LHCN-M2 (cell line): ENCODE results near the gene ALDH16A1. TPM values are rescaled to one million over a fixed set of nuclear protein-coding genes. Genes with fewer than 3 reads are reported as not detected.

Source experiments
- DNase-seq: peaks from one replicate; pipeline ENCODE4 v3.0.0-alpha.2; 2012; ENCODE audit warnings: low read depth
- total RNA-seq: library from RNA; depleted of rRNA; stranded (reverse); fragments of >200 nt; gene quantifications from 2 replicates; pipeline ENCODE4 v1.2.3, GENCODE V29; 2014

Gene ALDH16A1
- total RNA-seq, 1 experiment from 2014 or later: 34.8 TPM

DNA sequence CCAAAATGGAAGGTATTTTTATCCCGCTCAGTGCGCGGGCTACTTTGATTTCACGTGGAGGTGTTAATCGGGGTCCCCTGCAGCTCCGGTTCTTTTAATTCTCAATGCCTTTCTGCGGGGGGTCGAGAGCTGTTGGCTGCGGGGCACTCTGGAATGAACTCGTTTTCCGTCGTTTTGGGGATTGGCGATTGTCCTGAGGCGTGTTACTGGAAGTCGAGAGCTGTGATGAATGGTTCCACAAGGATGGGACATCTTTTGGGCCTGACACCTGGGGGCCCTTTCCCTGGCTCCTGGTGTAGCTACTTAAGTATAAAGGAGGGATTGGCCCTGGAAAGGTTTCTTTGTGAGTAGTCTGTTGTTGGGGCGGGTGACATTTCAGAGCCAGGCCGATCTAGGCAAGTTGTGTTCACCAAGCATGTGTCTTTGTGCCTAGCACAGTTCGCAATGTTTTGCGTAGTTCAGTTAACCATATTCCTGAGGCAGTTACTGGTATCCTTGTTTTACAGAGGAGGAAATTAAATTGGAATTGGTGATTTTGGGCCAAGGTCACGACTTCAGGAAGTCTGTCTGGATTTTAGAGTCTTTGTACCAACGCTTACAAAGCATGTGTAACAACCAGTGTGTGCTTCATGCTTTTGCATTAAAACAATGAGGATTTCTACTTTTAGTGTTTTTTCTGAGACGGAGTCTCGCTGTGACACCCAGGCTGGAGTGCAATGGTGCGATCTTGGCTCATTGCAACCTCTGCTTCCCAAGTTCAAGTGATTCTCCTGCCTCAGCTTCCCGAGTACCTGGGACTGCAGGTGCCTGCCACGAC lies 35.2 kb downstream of the ALDH16A1 start:
- no peak for DNase-seq

DNA sequence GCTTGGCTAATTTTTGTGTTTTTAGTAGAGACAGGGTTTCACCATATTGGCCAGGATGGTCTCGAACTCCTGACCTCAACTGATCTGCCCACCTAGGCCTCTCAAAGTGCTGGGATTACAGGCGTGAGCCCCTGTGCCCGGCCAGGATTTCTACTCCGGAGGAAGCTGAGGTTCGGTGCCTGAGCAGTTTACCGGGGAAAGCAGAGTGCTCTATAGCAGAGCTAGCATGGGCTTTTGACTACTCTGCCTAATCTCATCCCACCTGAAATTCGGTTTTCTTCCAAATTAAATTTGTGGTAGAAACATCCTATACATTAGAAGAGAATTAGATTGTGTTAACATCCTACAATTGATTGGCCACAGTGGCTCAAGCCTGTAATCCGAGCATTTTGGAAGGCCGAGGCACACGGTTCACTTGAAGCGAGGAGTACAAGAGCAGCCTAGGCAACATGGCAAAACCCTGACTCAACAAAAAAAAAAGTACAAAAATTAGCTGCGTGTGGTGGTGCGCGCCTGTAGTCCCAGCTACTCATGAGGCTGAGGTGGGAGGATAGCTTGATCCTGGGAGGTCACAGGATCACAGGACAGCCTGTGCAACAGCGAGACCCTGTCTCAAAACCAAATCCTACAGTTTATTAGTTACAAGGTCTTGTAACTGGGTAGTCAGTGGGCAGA lies 36.0 kb downstream of the ALDH16A1 start:
- DNase-seq: no peak

DNA sequence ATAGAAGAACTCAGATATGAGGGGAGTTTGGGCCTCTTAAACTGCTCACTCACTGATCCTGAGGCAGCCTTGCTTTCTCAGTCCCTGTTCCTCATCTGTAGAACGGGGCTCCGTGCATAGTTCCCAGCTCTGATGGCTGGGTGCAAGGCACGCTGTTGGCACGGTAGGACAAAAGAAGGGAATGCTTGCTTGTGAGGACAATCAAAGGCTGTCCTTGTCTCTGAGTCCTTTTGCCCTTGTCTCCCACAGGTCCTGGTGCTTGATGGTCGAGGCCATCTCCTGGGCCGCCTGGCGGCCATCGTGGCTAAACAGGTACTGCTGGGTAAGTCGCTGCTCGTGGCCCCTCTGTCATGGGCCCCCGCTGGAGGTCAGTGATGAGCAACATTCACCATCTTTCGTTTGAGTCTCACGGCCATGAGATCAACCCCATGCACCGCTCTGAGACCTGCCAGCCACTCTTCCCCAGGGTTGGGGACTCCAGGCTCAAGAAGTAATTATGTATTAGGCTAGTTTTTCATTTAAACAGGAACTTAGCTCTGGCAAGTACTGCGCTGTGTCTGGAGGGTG lies 36.7 kb downstream of the ALDH16A1 start:
- no peak for DNase-seq

- no peak for DNase-seq
Measured at GRCh38 chr19:49490287-49491029, 37.4 kb downstream of the ALDH16A1 start.

- no peak for DNase-seq
Measured at GRCh38 chr19:49491030-49491803, 38.2 kb downstream of the ALDH16A1 start.

- no peak for DNase-seq
Measured at GRCh38 chr19:49491804-49492572, 39.0 kb downstream of the ALDH16A1 start.

DNA sequence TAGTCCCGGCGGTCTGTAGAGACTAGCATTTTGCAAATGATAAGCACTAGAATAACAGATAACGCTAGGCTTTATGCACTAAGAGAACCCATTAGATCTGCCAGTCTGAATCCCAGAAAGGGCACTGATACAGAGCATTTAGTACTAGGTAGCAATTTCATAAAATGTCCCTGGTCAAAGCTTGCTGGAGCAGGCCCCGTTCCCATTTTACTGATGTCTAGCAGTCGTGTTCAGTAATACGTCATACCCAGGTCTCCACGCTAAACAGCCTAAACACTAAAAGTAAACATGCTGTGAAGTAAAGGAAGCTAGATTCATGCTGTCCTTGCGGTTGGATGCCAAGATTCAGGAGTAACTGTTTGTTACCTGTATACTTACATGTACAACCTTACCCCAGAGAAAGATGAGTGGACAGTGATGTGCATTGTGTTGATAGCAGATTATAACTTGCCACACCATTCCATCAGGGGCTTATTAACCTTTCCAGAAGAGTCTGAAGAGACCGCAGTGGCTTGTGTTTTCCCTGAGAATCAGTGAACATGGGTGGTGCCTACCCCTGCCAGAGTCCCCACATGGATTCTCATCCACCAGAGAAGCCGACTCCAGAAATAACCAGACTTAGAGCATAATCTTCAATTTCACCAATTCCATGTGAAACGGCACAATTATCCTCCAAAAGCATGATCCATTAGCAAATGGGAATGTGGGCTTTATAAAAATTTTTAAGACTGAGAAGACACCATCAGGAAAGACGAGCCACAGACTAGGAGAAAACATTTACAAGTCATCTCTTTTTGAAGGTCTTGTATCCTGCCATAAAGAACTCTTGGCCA lies 39.8 kb downstream of the ALDH16A1 start:
- DNase-seq: no peak

DNA sequence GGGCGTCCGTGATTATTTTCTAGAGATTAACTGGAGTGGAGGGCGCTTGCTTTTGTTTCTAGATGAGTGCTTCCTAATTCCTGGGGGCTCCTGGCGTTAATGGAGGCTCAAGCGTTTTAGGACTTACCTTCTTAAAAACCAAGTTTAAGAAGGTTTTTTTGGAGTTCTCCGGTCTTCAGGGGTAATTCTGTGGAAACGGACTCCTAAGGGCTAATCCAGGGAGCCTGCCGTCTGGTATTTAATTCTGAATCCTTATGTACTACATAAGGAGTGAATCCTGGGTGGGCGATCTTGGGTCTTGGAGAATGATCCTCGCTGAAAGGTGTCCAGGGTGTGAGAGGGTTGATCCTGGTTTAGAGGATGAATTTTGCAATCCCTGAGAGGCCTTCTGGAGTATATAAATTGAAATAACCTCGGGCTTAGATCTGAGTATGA lies 43.6 kb downstream of the ALDH16A1 start:
- no peak for DNase-seq

- DNase-seq: peak; percentile 64
Measured at GRCh38 chr19:49497047-49497788, 44.2 kb downstream of the ALDH16A1 start.

DNA sequence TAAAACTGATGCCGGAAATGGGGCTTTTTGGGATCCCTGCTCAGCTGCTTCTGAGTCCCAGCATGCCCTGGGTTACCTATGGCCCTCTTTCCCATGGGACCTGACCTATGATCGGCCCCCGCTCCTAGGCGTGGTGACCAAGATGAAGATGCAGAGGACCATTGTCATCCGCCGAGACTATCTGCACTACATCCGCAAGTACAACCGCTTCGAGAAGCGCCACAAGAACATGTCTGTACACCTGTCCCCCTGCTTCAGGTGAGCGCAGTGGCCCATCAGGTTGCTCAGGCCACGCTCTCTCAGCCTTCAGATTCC lies 44.7 kb downstream of the ALDH16A1 start:
- no peak for DNase-seq

- no peak for DNase-seq
Measured at GRCh38 chr19:49498475-49498874, 45.5 kb downstream of the ALDH16A1 start.

DNA sequence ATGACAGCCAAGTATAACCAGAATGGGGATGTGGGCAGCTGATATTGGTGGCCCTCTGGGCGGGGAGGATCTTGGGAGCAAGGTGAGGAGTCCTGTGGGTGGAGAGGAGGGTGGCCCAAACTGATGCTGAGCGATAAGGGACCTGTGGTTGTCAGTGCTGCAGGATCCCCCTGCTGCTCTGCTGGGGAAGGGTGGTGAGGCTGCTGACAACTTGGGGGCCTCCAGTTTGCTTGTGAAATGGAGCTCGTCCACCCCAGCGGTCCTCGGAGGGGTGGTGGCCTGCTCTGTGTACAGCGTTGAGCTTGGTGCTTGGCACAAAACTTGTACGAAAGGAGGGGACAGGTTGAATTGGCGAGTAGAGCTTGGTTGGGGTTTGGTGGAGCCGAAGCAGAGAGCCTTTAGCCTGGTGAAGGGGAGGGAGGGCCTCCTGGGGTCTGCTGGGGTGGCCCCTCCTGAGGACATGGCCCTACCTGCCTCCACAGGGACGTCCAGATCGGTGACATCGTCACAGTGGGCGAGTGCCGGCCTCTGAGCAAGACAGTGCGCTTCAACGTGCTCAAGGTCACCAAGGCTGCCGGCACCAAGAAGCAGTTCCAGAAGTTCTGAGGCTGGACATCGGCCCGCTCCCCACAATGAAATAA lies 46.1 kb downstream of the ALDH16A1 start:
- DNase-seq: no peak

DNA sequence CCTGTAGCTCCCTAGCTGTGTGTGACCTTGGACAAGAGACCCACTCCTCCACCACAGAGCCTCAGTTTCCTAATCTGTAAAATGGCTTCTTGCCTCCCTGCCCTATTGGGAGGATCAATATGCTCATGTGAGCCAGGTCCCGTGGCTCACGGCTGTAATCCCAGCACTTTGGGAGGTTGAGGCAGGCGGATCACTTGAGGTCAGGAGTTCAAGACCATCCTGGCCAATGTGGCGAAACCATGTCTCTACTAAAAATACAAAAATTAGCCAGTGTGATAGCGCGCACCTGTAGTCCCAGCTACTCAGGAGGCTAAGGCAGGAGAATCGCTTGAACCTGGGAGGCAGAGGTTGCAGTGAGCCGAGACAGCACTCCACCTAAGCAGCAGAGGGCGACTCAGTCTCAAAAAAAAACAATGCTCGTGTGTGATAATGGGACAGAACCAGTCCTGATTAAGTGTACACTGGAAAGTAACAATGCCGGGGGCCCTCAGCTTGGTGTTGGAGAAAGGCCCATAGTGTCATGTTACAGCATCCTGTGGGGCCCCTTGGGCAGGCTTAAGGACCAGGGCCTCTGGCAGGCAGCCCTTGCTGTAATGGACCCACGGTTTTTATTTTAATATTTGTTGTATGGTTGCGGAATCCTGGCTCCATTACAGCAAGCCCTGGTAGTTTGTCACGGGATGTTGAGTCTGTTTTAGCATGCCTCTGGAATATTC lies 50.0 kb downstream of the ALDH16A1 start:
- DNase-seq: peak; percentile 69

- no peak for DNase-seq
Measured at GRCh38 chr19:49503582-49503962, 50.5 kb downstream of the ALDH16A1 start.

DNA sequence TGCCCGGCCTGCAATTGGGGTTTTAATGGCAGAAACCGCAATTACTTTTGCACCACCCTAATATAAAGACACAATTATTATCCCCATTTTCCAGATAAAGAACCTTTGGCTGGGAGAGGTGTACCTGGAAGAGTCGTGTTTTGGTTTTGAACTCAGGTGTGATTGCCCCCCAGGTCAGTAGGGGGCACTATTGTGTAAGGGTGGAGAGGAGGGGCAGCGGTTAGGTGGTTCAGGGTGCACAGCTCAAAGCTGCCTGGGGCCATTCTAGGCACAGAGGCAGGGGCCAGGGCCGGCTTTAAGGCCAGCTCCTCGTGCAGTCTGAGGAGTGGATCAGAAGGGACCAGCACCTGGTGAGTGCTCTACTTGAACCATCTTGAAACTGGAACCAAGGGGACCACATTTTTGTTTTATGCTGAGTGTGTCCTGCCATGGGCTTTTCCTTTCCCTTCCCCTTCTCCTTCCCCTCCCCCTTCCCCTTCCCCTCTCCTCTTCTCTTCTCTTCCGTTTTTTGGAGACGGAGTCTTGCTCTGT lies 53.6 kb downstream of the ALDH16A1 start:
- peak; percentile 52 for DNase-seq

- no peak for DNase-seq
Measured at GRCh38 chr19:49507803-49508494, 54.9 kb downstream of the ALDH16A1 start.
